K562 (cell line): ENCODE results near the gene SLC16A9. TPM values are rescaled to one million over a fixed set of nuclear protein-coding genes. Genes with fewer than 3 reads are reported as not detected.

Source experiments
- ATAC-seq: fragments of 200-7000 bp; cut with Tn5 transposase; 3 replicates; pipeline ENCODE4 v1.9.1; 2020; ENCODE audit warnings: moderate library complexity
- BruUV-seq: library from RNA; stranded (reverse); fragments of 400-500 nt; replicated peaks from 2 replicates; lab custom pipeline; 2021; lab: Mats Ljungman, UMichigan
- CTCF ChIA-PET: fragments of 300-600 bp; formaldehyde crosslinking; extraction: SDS; loops from one replicate; lab custom pipeline; 2021; ENCODE audit warnings: low intra/inter-chr PET ratio; lab: Yijun Ruan, JAX
- POLR2A ChIA-PET: fragments of 300-600, 350-650 bp; sonication (Branson Sonifier 250); formaldehyde crosslinking; extraction: SDS; loops from one replicate; lab custom pipeline; 2021; ENCODE audit warnings: antibody characterized with exemption, inconsistent platforms; lab: Yijun Ruan, JAX
- DNase-seq, 4 experiments: peaks; one replicate each; pipeline versions ENCODE4 v3.0.0 to v3.0.0-alpha.2; 2011 to 2018; ENCODE audit warnings: low spot score in 3 of 4, mixed read lengths in 3 of 4; ENCODE audit errors: extremely low read depth in 1 of 4
- FAIRE-seq: peaks from 2 replicates; lab custom pipeline; 2011; peaks lifted over from hg19 to GRCh38; lab: Jason Lieb, UNC
- H2AFZ ChIP-seq: 2 replicates; pipeline ENCODE4 v1.6.0; 2011; ENCODE audit warnings: low read depth, low read length, control low read depth, inconsistent platforms
- H3K27ac ChIP-seq: fragments of 200-600 bp; 3 replicates; pipeline ENCODE4 v1.8.0; 2011; ENCODE audit warnings: low read depth, mild to moderate bottlenecking, control low read depth, inconsistent platforms, low read length, moderate library complexity, mixed read lengths; ENCODE audit errors: extremely low read depth
- H3K27me3 ChIP-seq, 2 experiments: fragments of 300-600 bp in 1 of 2; 2 replicates in 1 of 2; 3 replicates in 1 of 2; pipeline versions ENCODE4 v1.6.0 to v1.8.0; 2011; ENCODE audit warnings: inconsistent platforms in 2 of 2, low read length in 2 of 2, mild to moderate bottlenecking in 1 of 2, mixed read lengths in 1 of 2, moderate library complexity in 1 of 2; ENCODE audit not compliant: control insufficient read depth in 2 of 2, insufficient read depth in 2 of 2
- H3K36me3 ChIP-seq: fragments of 300-600 bp; 3 replicates; pipeline ENCODE4 v1.8.0; 2011; ENCODE audit warnings: mild to moderate bottlenecking, low read length, inconsistent platforms; ENCODE audit not compliant: control insufficient read depth, insufficient read depth
- H3K4me1 ChIP-seq, 2 experiments: fragments of 200-600 bp in 1 of 2; replicated peaks in 1 of 2; 2 replicates in 1 of 2; 3 replicates in 1 of 2; pipeline versions ENCODE4 v1.5.1 to v1.8.0; 2011; ENCODE audit warnings: inconsistent platforms in 2 of 2, low read length in 2 of 2, mild to moderate bottlenecking in 1 of 2, mixed read lengths in 1 of 2, moderate library complexity in 1 of 2; ENCODE audit not compliant: control insufficient read depth in 2 of 2, insufficient read depth in 2 of 2
- H3K4me2 ChIP-seq: 2 replicates; pipeline ENCODE4 v1.6.1; 2011; ENCODE audit warnings: low read length, control low read depth, inconsistent platforms, mixed read lengths; ENCODE audit not compliant: insufficient read depth
- H3K4me3 ChIP-seq: fragments of 200-600 bp; sonication (generic), shearing (Covaris generic); 2 replicates; pipeline ENCODE4 v1.5.1; 2016; ENCODE audit warnings: control low read depth, inconsistent platforms
- H3K79me2 ChIP-seq: fragments of 200-600 bp; 3 replicates; pipeline ENCODE4 v1.8.0; 2011; ENCODE audit warnings: low read length, inconsistent platforms; ENCODE audit not compliant: control insufficient read depth, insufficient read depth
- H3K9ac ChIP-seq, 2 experiments: 2 replicates each; pipeline versions ENCODE4 v1.6.0 to v1.6.1; 2011; ENCODE audit warnings: low read depth in 2 of 2, low read length in 2 of 2, control low read depth in 1 of 2, inconsistent platforms in 1 of 2, mild to moderate bottlenecking in 1 of 2, mixed read lengths in 1 of 2; ENCODE audit not compliant: insufficient read depth in 1 of 2
- H3K9me1 ChIP-seq: one replicate; pipeline ENCODE4 v1.6.0; 2011; ENCODE audit warnings: inconsistent platforms, mild to moderate bottlenecking, low read length, moderate library complexity; ENCODE audit not compliant: control insufficient read depth, insufficient read depth
- H3K9me3 ChIP-seq: replicated peaks from 2 replicates; pipeline ENCODE4 v1.5.1; 2011; ENCODE audit warnings: low read depth, low read length, inconsistent platforms; ENCODE audit not compliant: control insufficient read depth, insufficient read depth
- H4K20me1 ChIP-seq: replicated peaks from 2 replicates; pipeline ENCODE4 v1.6.1; 2011; ENCODE audit warnings: low read length, inconsistent platforms, mixed read lengths; ENCODE audit not compliant: control insufficient read depth, insufficient read depth
- CBX5 ChIP-seq: IDR thresholded peaks from 2 replicates; pipeline ENCODE4 v1.6.1; 2014; ENCODE audit warnings: low read depth, borderline replicate concordance
- NRF1 ChIP-seq, 2 experiments: fragments of 450-650 bp; IDR thresholded peaks in 1 of 2; conservative IDR thresholded peaks in 1 of 2; 2 replicates each; pipeline ENCODE4 v1.6.1; 2014; ENCODE audit warnings: mild to moderate bottlenecking in 2 of 2
- RAD21 ChIP-seq, 2 experiments: fragments of 250-450 bp in 1 of 2; fragments of 450-650 bp in 1 of 2; sonication (Bioruptor Pico) in 1 of 2; formaldehyde crosslinking in 1 of 2; IDR thresholded peaks in 1 of 2; conservative IDR thresholded peaks in 1 of 2; 2 replicates each; pipeline versions ENCODE4 v1.4.0 to v1.8.0; 2020 to 2022; ENCODE audit warnings: mild to moderate bottlenecking in 2 of 2, moderate library complexity in 1 of 2
- RBM14 ChIP-seq: fragments of 200-400 bp; formaldehyde crosslinking; IDR thresholded peaks from 2 replicates; pipeline ENCODE4 v1.6.1; 2018; ENCODE audit warnings: low read depth, mild to moderate bottlenecking, low read length, moderate library complexity, borderline replicate concordance; ENCODE audit not compliant: insufficient read depth
- REST ChIP-seq, 2 experiments: fragments of 450-650 bp; formaldehyde crosslinking in 1 of 2; IDR thresholded peaks; 2 replicates each; pipeline versions ENCODE4 v1.4.0 to v1.6.1; 2014 to 2020; ENCODE audit warnings: mild to moderate bottlenecking in 2 of 2, borderline replicate concordance in 1 of 2, low read depth in 1 of 2
- SMAD2 ChIP-seq: fragments of 150-350 bp; IDR thresholded peaks from 2 replicates; pipeline ENCODE4 v1.6.1; 2014; ENCODE audit warnings: low read depth, mild to moderate bottlenecking, low read length
- SOX6 ChIP-seq: fragments of 450-650 bp; IDR thresholded peaks from 2 replicates; pipeline ENCODE4 v1.6.1; 2014; ENCODE audit warnings: mild to moderate bottlenecking
- UBTF ChIP-seq, 2 experiments: IDR thresholded peaks; 2 replicates each; pipeline ENCODE4 v1.6.1; 2012; ENCODE audit warnings: improper control_type of control experiment in 2 of 2, low read depth in 2 of 2, low read length in 2 of 2, borderline replicate concordance in 1 of 2
- ZNF384 ChIP-seq: IDR thresholded peaks from 2 replicates; pipeline ENCODE4 v1.6.1; 2012; ENCODE audit warnings: low read depth, low read length, improper control_type of control experiment
- WGBS: fragments of 100-300 bp; shearing (Covaris generic); methylation state at CpG from one replicate; pipeline ENCODE4 v1.1.6; 2016; ENCODE audit warnings: low coverage, mixed read lengths; ENCODE audit not compliant: insufficient coverage; ENCODE audit errors: missing lambda C conversion rate; 5-methylcytosine and 5-hydroxymethylcytosine counted together
- in situ Hi-C: fragments of 300-500 bp; cut with MboI; formaldehyde crosslinking; loops from 4 replicates; pipeline ENCODE4 v1.15.0; 2018; ENCODE audit warnings: inconsistent platforms, mixed read lengths
- intact Hi-C: fragments of 100-400 bp; cut with micrococcal nuclease; formaldehyde crosslinking; loops from 2 replicates; pipeline ENCODE4 v1.14.2; 2022
- polyA plus RNA-seq, 8 experiments: library from polyadenylated mRNA; depleted of rRNA in 4 of 8; stranded (reverse) in 5 of 8; unstranded in 3 of 8; fragments of >200 nt; fragmentation: Nextera tagmentation in 2 of 8; fragmentation: Illumina TruSeq in 1 of 8; extraction: Ambion mirVana in 2 of 8; extraction: Trizol in 1 of 8; gene quantifications; 2 replicates each; pipeline versions ENCODE4 v1.2.1 to v1.2.3, GENCODE V29; 2011 to 2014; ENCODE audit warnings: inconsistent platforms in 1 of 8, missing spikeins in 1 of 8
- total RNA-seq, 7 experiments: library from RNA; depleted of rRNA in 6 of 7; stranded (reverse); fragments of >200 nt in 6 of 7; fragmentation: Illumina TruSeq in 2 of 7; extraction: Trizol in 2 of 7; gene quantifications; 2 replicates each; pipeline versions ENCODE4 v1.2.1 to v1.2.3, GENCODE V29; 2011 to 2021; ENCODE audit warnings: low replicate concordance in 1 of 7

SLC16A9 gene
- total and polyA plus RNA-seq, 9 of the 15 experiments (the other 6 are each of a cell fraction or from before 2014, with no cell fraction given): 0.90 to 6.4 (median 2.1) TPM

- intact Hi-C loops: loop anchor here (1.0 to 10.0 kb wide), 5 partner anchors 382 to 1445 kb away; no protein-coding TSS in a partner anchor
- H3K4me2 ChIP-seq: no peak overlapping the region
- FAIRE-seq (peak; percentile 72), ATAC-seq (peak; percentile 89), DNase-seq (peak; percentile 41 to 77 (median 54))
- CTCF ChIA-PET: interaction anchor here (0.6 to 2.2 kb wide), 4 partner anchors 670 to 1835 kb away, joined by 3 to 11 read pairs (median 4); no protein-coding TSS in a partner anchor
- no peaks in the 10 kb centered on the region for H3K9me1 ChIP-seq
- no peaks in the 10 kb centered on the region for H3K4me1 ChIP-seq
- H3K27me3 ChIP-seq: no peaks in the 10 kb centered on the region
- BruUV-seq: no TSS peak
- in situ Hi-C loops: loop anchor here (10.0 kb wide), 1 partner anchor 582 kb away; no protein-coding TSS in a partner anchor
- no peaks in the 10 kb centered on the region for H4K20me1 ChIP-seq
- POLR2A ChIA-PET: interaction anchor here (0.7 to 1.1 kb wide), 4 partner anchors 15 to 671 kb away, joined by 3 read pairs; no protein-coding TSS in a partner anchor
- H3K27ac ChIP-seq: no peak overlapping the region
- no peak overlapping the region for H3K4me3 ChIP-seq
- 11% methylated on average over 16 of the region's 16 CpGs for WGBS
- H3K9ac ChIP-seq: no peak overlapping the region
- H3K79me2 ChIP-seq: no peaks in the 10 kb centered on the region
- H3K36me3 ChIP-seq: no peaks in the 10 kb centered on the region
- H3K9me3 ChIP-seq: no peaks in the 10 kb centered on the region
- H2AFZ ChIP-seq: no peak overlapping the region
- peak; percentile 53 to 69 for TF ChIP-seq RAD21 (CRISPR knock-in tag; conservative IDR thresholded peaks at IDR 0.05 in 1 of 2, IDR thresholded peaks at IDR 0.05 in 1 of 2)
- TF ChIP-seq UBTF (IDR thresholded peaks at IDR 0.05; ENCODE audit: borderline replicate concordance in 1 of 2, low read depth in 2 of 2, low read length in 2 of 2): no peak
- no peak for TF ChIP-seq SOX6
- TF ChIP-seq RBM14: no peak
- peak; percentile 59; the same call in 1 of the 2 replicates for TF ChIP-seq REST (IDR thresholded peaks at IDR 0.05; ENCODE audit: borderline replicate concordance)
- TF ChIP-seq REST (CRISPR knock-in tag; IDR thresholded peaks at IDR 0.05; ENCODE audit: low read depth): no peak
- TF ChIP-seq CBX5: no peak
- peak; percentile 63 to 72 for TF ChIP-seq NRF1 (conservative IDR thresholded peaks at IDR 0.05 in 1 of 2, IDR thresholded peaks at IDR 0.05 in 1 of 2)
- TF ChIP-seq SMAD2: no peak
- no peak for TF ChIP-seq ZNF384
These were observed 87.1 kb downstream of the SLC16A9 start for GRCh38 chr10:59622320-59623132.
